A549 (cell line): ENCODE data around the gene HMHB1. TPM values are rescaled to one million over a fixed set of nuclear protein-coding genes. Genes with fewer than 3 reads are reported as not detected.

Experiments
- ATAC-seq, 2 experiments: fragments of 200-7000 bp in 1 of 2; fragments of >200 bp in 1 of 2; cut with Nextera tagmentation in 1 of 2; cut with Tn5 transposase in 1 of 2; 3 replicates each; pipeline versions ENCODE4 v1.8.0 to v1.9.1; 2018 to 2020; ENCODE audit warnings: mild to moderate bottlenecking in 1 of 2, moderate library complexity in 1 of 2
- CTCF ChIA-PET: fragments of 300-600 bp; sonication (Branson Sonifier 250); formaldehyde crosslinking; extraction: SDS; loops from one replicate; lab custom pipeline; 2021; ENCODE audit warnings: antibody characterized with exemption, inconsistent platforms; lab: Yijun Ruan, JAX
- POLR2A ChIA-PET: fragments of 350-600 bp; formaldehyde crosslinking; extraction: SDS; loops from one replicate; lab custom pipeline; 2021; ENCODE audit warnings: antibody characterized with exemption, inconsistent platforms; lab: Yijun Ruan, JAX
- DNase-seq, 2 experiments: peaks; one replicate each; pipeline versions ENCODE4 v3.0.0 to v3.0.0-alpha.2; 2011 to 2016; ENCODE audit warnings: low read depth in 1 of 2, low spot score in 1 of 2
- FAIRE-seq: peaks from 2 replicates; lab custom pipeline; 2011; peaks lifted over from hg19 to GRCh38; lab: Jason Lieb, UNC
- H3K27ac ChIP-seq, 2 experiments: fragments of >200 bp; sonication (Bioruptor Twin); formaldehyde crosslinking; 3 replicates each; pipeline ENCODE4 v1.5.1; 2016 to 2017
- H3K4me1 ChIP-seq: fragments of >200 bp; sonication (Bioruptor Twin); formaldehyde crosslinking; 3 replicates; pipeline ENCODE4 v1.6.1; 2016
- H3K4me2 ChIP-seq: fragments of >200 bp; sonication (Bioruptor Twin); formaldehyde crosslinking; 3 replicates; pipeline ENCODE4 v1.6.1; 2016
- H3K4me3 ChIP-seq: fragments of >200 bp; sonication (Bioruptor Twin); formaldehyde crosslinking; 3 replicates; pipeline ENCODE4 v1.5.1; 2016
- H3K9me3 ChIP-seq: fragments of >200 bp; sonication (Bioruptor Twin); formaldehyde crosslinking; 3 replicates; pipeline ENCODE4 v1.6.1; 2016
- ATOH8 ChIP-seq: fragments of 250-450 bp; sonication (Bioruptor Pico); IDR thresholded peaks from 2 replicates; pipeline ENCODE4 v1.5.0; 2020; ENCODE audit warnings: low read depth, mild to moderate bottlenecking, moderate library complexity
- BCL3 ChIP-seq: fragments of >200 bp; sonication (Bioruptor Twin); formaldehyde crosslinking; IDR thresholded peaks from 3 replicates; pipeline ENCODE4 v1.6.1; 2016
- BHLHE40 ChIP-seq: IDR thresholded peaks from 2 replicates; pipeline ENCODE4 v1.6.1; 2012; ENCODE audit warnings: low read depth, low read length, inconsistent platforms
- EHF ChIP-seq: fragments of 250-450 bp; sonication (Bioruptor Pico); IDR thresholded peaks from 2 replicates; pipeline ENCODE4 v1.5.0; 2020; ENCODE audit warnings: mild to moderate bottlenecking
- ELK1 ChIP-seq: fragments of 150-350 bp; IDR thresholded peaks from 2 replicates; pipeline ENCODE4 v1.6.1; 2014; ENCODE audit warnings: low read depth, mild to moderate bottlenecking, low read length
- FOSB ChIP-seq: fragments of 250-450 bp; sonication (Bioruptor Pico); IDR thresholded peaks from 2 replicates; pipeline ENCODE4 v1.5.0; 2020; ENCODE audit warnings: mild to moderate bottlenecking, moderate library complexity
- FOSL2 ChIP-seq, 2 experiments: fragments of 450-650 bp in 1 of 2; fragments of >200 bp in 1 of 2; sonication (Bioruptor Twin) in 1 of 2; formaldehyde crosslinking; IDR thresholded peaks; 2 replicates each; pipeline versions ENCODE4 v1.5.0 to v1.6.1; 2016 to 2020; ENCODE audit warnings: mild to moderate bottlenecking in 1 of 2, moderate library complexity in 1 of 2
- HES2 ChIP-seq: fragments of >200 bp; sonication (Bioruptor Twin); formaldehyde crosslinking; IDR thresholded peaks from 2 replicates; pipeline ENCODE4 v1.6.1; 2016
- HEYL ChIP-seq: fragments of 250-450 bp; sonication (Bioruptor Pico); IDR thresholded peaks from 2 replicates; pipeline ENCODE4 v1.8.0; 2021; ENCODE audit warnings: mild to moderate bottlenecking, moderate library complexity
- JUN ChIP-seq, 2 experiments: fragments of >200 bp; sonication (Bioruptor Twin); formaldehyde crosslinking; IDR thresholded peaks; 2 replicates in 1 of 2; 3 replicates in 1 of 2; pipeline ENCODE4 v1.6.1; 2016 to 2017
- MYC ChIP-seq: IDR thresholded peaks from 2 replicates; pipeline ENCODE4 v1.6.1; 2012; ENCODE audit warnings: mild to moderate bottlenecking, inconsistent platforms, low read length, improper control_type of control experiment, borderline replicate concordance
- PHF8 ChIP-seq: fragments of 200-600 bp; sonication (generic); IDR thresholded peaks from 2 replicates; pipeline ENCODE4 v1.6.1; 2016; ENCODE audit warnings: low read depth, mild to moderate bottlenecking, antibody characterized with exemption, moderate library complexity, borderline replicate concordance
- POLR2AphosphoS2 ChIP-seq: conservative IDR thresholded peaks from 2 replicates; pipeline ENCODE4 v1.6.1; 2012; ENCODE audit warnings: low read length, improper control_type of control experiment, inconsistent platforms
- REST ChIP-seq: fragments of 200-600 bp; sonication (generic); IDR thresholded peaks from 2 replicates; pipeline ENCODE4 v1.6.1; 2016; ENCODE audit warnings: antibody characterized with exemption, mild to moderate bottlenecking, moderate library complexity
- RFX5 ChIP-seq: fragments of 450-650 bp; IDR thresholded peaks from 2 replicates; pipeline ENCODE4 v1.7.1; 2014; ENCODE audit warnings: antibody characterized with exemption, mild to moderate bottlenecking, moderate library complexity
- RNF2 ChIP-seq: fragments of 200-600 bp; sonication (generic); IDR thresholded peaks from 2 replicates; pipeline ENCODE4 v1.6.1; 2016; ENCODE audit warnings: low read depth, mild to moderate bottlenecking, antibody characterized with exemption, moderate library complexity, borderline replicate concordance
- TP53 ChIP-seq: fragments of 250-450 bp; sonication (Bioruptor Pico); IDR thresholded peaks from 2 replicates; pipeline ENCODE4 v1.5.0; 2021; ENCODE audit warnings: mild to moderate bottlenecking, moderate library complexity
- WGBS: methylation state at CpG from one replicate; pipeline ENCODE4 v1.1.6; 2017; ENCODE audit errors: missing lambda C conversion rate; 5-methylcytosine and 5-hydroxymethylcytosine counted together
- polyA plus RNA-seq, 4 experiments: library from polyadenylated mRNA; depleted of rRNA in 3 of 4; stranded (reverse); fragments of >200 nt; fragmentation: RNase III in 1 of 4; extraction: RNeasy Plus Mini Kit Qiagen cat#74134 plus additional on column Dnase treatment in 1 of 4; gene quantifications; 2 replicates in 3 of 4; 3 replicates in 1 of 4; pipeline ENCODE4 v1.2.3, GENCODE V29; 2011 to 2017
- TF ChIP-seq, protein P1 (sequence below): IDR thresholded peaks from 2 replicates; pipeline ENCODE4 v1.6.1; 2012

The HMHB1 gene
- polyA plus RNA-seq, 2 of the 4 experiments (the other 2 are of a cell fraction): not detected

GRCh38 chr5:143851383-143851782 lies 39.4 kb downstream of the HMHB1 start:
- no peak overlapping the region for H3K4me2 ChIP-seq
- no peak for FAIRE-seq
- CTCF ChIA-PET: interaction anchor here (0.9 kb wide), 1 partner anchor 116 kb away, joined by 3 read pairs; no protein-coding TSS in a partner anchor
- no peaks in the 10 kb centered on the region for H3K9me3 ChIP-seq
- POLR2A ChIA-PET: no interaction called here
- no peak overlapping the region for H3K4me3 ChIP-seq
- ATAC-seq: no peak
- 0 out of 3 replicates have a peak, but pooled peaks cover 5% of the 10 kb centered on the region for H3K4me1 ChIP-seq
- TF ChIP-seq, protein P1, sequence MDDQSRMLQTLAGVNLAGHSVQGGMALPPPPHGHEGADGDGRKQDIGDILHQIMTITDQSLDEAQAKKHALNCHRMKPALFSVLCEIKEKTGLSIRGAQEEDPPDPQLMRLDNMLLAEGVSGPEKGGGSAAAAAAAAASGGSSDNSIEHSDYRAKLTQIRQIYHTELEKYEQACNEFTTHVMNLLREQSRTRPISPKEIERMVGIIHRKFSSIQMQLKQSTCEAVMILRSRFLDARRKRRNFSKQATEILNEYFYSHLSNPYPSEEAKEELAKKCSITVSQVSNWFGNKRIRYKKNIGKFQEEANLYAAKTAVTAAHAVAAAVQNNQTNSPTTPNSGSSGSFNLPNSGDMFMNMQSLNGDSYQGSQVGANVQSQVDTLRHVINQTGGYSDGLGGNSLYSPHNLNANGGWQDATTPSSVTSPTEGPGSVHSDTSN: no peak
- TF ChIP-seq FOSB (CRISPR knock-in tag): no peak
- no peak overlapping the region for H3K27ac ChIP-seq
- no peak for DNase-seq

DNA sequence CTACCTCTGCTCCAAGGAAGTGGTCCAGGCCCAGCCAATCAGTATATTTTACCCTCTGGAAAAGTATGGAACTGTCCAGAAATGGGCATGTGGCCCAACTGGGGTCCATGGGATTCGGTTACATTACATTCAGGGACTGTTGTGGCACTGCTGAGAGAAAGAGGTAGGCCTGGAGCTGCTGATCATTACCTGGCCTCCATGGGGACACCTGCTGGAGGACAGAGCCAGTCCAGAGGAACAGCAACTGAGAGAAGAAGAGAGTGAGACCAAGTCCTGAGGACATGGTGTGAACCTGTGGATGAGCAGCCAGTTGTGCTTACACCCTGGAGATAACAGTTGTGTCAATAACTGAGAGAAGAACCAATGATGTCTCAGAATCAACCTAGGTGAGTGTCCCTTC lies 48.2 kb downstream of the HMHB1 start:
- ChIA-PET CTCF (interaction anchor here (2.0 kb wide), 1 partner anchor 36 kb away, joined by 5 read pairs; no protein-coding TSS in a partner anchor), POLR2A (no interaction called here)
- DNase-seq (peak in 1 of 2 experiments; percentile 12), FAIRE-seq (no peak), ATAC-seq (peak; percentile 62 to 69; a peak in 4 of 6 replicates)
- TF ChIP-seq JUN (IDR thresholded peaks at IDR 0.05) (no peak), ATOH8 (CRISPR knock-in tag) (no peak), TP53 (CRISPR knock-in tag) (no peak), BCL3 (no peak), RNF2 (no peak), MYC (no peak), BHLHE40 (no peak), REST (no peak), HES2 (no peak), PHF8 (no peak), FOSL2 (IDR thresholded peaks at IDR 0.05) (no peak), FOSL2 (CRISPR knock-in tag; IDR thresholded peaks at IDR 0.05) (no peak)
- Histone ChIP-seq H3K27ac (no peak overlapping the region), H3K4me1 (no peaks in the 10 kb centered on the region), H3K4me2 (no peak overlapping the region), H3K9me3 (no peaks in the 10 kb centered on the region), H3K4me3 (no peak overlapping the region)
- 56% methylated on average over 1 of the region's 1 CpG for WGBS

GRCh38 chr5:143862271-143862670 lies 50.3 kb downstream of the HMHB1 start:
- H3K9me3 ChIP-seq: no peaks in the 10 kb centered on the region
- no peak; a peak in 1 of 6 replicates for ATAC-seq
- no peak for DNase-seq
- no peak overlapping the region for H3K27ac ChIP-seq
- ChIA-PET CTCF (no interaction called here), POLR2A (no interaction called here)
- TF ChIP-seq JUN (IDR thresholded peaks at IDR 0.05) (no peak), MYC (no peak), ELK1 (no peak), RFX5 (no peak), FOSB (CRISPR knock-in tag) (no peak), EHF (CRISPR knock-in tag) (no peak), HEYL (CRISPR knock-in tag) (no peak), FOSL2 (IDR thresholded peaks at IDR 0.05) (no peak), FOSL2 (CRISPR knock-in tag; IDR thresholded peaks at IDR 0.05) (no peak), POLR2AphosphoS2 (no peak), BCL3 (no peak), HES2 (no peak)
- H3K4me2 ChIP-seq: no peak overlapping the region
- H3K4me3 ChIP-seq: no peak overlapping the region
- FAIRE-seq: no peak
- no peaks in the 10 kb centered on the region for H3K4me1 ChIP-seq
